ENCODE results near the gene SYT1. TPM values are rescaled to one million over a fixed set of nuclear protein-coding genes. Genes with fewer than 3 reads are reported as not detected.

SYT1 gene
- total RNA-seq, 2 experiments from 2014 or later = not detected

GRCh38 chr12:79048962-79049361, 184.4 kb downstream of the SYT1 start:
- ChIA-PET POLR2A (no interaction called here), CTCF (no interaction called here)

GRCh38 chr12:79053394-79053793, 188.8 kb downstream of the SYT1 start:
- ChIA-PET CTCF (no interaction called here), POLR2A (no interaction called here)

- ChIA-PET POLR2A (no interaction called here), CTCF (no interaction called here)
These were observed 191.5 kb downstream of the SYT1 start for GRCh38 chr12:79055926-79056674.

DNA sequence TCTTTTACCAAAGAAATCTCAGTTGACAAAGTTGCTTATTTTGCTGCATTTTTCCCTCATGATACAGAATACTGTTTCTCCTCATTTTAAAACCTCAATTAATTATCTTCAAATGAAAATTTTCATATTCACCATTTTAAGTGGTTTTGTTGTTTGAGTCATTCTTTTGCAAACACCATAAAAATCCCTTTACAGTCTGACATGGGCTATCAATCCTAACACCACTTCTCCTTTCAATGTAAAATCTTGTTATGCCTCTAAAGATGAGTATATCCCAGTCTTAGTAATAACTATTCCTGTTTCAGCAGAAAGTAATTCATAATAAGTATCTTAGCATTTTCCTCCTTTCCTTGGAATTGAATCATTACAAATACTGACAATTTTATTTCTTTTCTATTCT, 192.2 kb downstream of the SYT1 start:
- CTCF ChIA-PET = no interaction called here
- POLR2A ChIA-PET = no interaction called here

DNA sequence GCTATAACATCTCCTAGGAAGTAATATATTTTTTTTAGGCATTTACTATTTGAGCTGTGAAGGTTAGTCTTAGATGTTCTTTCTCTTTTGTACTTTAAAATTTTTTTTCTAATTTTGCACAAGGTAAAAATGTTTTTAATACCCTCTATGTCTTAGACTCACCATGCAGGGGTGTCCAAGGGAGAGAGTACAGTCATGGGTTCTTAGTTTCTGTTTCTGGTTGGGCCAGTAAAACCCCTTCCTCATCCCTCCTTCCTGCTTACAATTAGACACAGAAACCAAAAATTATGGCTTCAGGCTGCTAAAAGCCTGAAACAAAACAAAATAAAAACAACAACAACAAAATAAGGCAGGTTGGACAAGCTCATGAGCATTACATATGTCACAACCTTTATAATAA, 193.0 kb downstream of the SYT1 start:
- ChIA-PET CTCF (no interaction called here), POLR2A (no interaction called here)

DNA sequence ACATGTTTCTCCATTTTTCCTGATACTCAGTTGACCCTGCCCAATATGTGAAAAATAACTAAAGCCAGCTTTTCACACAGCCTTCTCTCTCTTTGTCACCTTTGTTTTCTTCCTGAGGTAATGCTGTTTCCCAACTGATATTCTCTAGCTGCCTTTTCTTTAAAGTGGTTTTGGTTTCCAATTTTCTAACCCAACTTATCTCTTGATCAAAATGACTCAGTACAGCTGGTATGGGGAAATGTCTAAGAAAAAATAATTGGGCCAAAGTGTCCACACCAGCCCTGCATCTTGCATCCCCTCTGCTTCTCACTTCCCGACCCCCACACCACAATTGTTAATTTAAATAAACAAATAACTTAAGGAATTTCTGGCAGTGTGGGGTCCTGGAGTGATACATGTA, 193.8 kb downstream of the SYT1 start:
- ChIA-PET CTCF (no interaction called here), POLR2A (no interaction called here)

GRCh38 chr12:79059557-79059956, 195.0 kb downstream of the SYT1 start:
- ChIA-PET CTCF (no interaction called here), POLR2A (no interaction called here)

GRCh38 chr12:79063258-79063657, 198.7 kb downstream of the SYT1 start:
- ChIA-PET POLR2A (no interaction called here), CTCF (no interaction called here)

DNA sequence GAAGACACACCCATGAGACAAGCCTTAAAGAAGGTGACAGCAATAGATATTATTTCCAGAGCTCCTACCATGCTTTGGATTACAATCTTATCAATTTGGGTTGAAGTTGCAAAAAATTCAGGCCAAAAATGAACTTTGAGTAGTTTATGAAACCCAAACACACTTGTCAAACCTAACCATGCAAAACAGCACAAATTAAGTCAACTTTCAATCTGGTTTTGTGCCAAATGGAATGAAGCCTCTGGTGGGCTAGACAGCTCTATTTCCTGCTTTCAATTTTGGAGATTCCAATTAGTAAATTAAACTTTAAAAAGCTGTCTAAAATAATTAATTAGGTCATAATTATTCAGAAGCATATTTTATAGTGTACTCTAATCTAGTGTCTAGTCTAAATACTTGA, 203.4 kb downstream of the SYT1 start:
- ChIA-PET POLR2A (no interaction called here), CTCF (no interaction called here)

- POLR2A ChIA-PET = no interaction called here
- CTCF ChIA-PET = no interaction called here
These were observed 204.4 kb downstream of the SYT1 start for GRCh38 chr12:79069009-79069408.

DNA sequence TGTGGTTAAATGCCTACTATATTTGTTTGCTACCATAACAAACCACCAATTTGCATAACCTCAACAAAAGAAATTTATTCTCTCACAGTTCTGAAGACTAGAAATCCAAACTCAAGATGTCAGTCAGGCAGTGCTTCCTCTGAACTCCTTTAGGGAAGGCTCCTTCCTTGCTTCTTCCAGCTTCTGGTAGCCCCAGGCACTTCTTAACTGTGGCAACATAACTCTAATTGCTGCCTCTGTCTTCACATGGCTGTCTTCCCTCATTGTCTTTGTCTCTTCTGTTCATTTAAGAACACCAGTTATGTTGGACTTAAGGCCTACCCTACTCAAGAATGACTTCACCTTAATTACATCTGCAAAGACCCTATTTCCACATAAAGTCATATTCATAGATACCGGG, 206.9 kb downstream of the SYT1 start:
- CTCF ChIA-PET = no interaction called here
- POLR2A ChIA-PET = no interaction called here

DNA sequence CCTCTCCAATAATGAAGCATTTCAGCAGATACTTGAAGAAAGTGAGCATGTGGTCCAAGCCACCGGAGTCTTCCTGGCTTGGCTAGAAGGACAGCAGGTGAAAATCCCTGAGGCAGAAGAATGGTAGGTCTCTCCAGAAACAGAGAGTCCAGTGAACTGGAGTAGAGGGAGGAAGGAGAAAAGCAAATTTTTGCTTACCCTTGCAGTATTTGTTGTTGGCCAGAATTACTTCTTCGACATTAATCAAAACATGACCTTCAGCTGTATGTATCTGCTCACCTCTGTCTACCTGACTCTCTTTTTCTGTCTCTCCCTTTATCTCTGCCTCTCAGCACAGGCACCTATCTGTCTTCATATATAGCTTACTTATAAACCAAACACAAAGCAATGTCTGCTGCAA, 208.9 kb downstream of the SYT1 start:
- ChIA-PET CTCF (no interaction called here), POLR2A (no interaction called here)

DNA sequence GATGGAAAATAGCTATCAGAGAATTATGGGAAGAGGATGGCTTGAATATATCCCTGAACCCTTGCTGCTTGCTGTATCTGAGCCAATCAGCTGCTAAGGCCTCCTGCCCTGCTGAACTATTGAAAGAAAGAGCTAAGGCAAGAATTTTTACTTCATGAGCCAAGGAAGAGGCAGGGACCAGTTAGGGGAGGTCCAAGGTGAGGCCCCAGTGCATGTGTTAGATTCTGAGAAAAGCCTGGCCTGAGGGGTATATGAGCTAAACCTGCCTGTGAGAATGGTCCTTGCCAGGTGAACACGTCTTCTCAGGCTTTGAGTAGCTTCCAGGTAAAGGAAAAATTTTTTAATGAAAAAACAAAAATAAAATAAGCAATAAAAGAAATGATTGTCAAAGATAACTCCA, 218.0 kb downstream of the SYT1 start:
- CTCF ChIA-PET = no interaction called here
- POLR2A ChIA-PET = no interaction called here

DNA sequence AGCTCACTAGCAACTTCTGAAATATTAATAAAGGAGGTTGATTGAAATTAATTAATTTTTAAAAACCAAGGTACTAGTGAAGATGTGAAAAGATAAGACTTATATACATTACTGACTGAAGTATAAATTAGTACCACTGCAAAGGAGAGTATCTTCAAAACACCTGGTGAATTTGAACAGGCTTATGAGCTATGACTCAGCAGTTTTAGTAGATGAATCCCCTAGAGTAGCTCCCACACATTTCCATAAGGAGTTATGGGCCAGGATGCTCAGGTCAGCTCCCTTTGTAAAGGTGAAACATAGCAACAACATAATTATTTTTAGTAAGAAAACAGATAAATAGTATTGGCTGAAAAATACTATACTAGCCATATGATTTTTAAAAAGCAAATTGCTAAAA, 218.6 kb downstream of the SYT1 start:
- POLR2A ChIA-PET = no interaction called here

GRCh38 chr12:79085106-79085682, 220.6 kb downstream of the SYT1 start:
- CTCF ChIA-PET = no interaction called here
- POLR2A ChIA-PET = no interaction called here

More for the DNA sequence above, 218.6 kb downstream of the SYT1 start:
- CTCF ChIA-PET = no interaction called here

DNA sequence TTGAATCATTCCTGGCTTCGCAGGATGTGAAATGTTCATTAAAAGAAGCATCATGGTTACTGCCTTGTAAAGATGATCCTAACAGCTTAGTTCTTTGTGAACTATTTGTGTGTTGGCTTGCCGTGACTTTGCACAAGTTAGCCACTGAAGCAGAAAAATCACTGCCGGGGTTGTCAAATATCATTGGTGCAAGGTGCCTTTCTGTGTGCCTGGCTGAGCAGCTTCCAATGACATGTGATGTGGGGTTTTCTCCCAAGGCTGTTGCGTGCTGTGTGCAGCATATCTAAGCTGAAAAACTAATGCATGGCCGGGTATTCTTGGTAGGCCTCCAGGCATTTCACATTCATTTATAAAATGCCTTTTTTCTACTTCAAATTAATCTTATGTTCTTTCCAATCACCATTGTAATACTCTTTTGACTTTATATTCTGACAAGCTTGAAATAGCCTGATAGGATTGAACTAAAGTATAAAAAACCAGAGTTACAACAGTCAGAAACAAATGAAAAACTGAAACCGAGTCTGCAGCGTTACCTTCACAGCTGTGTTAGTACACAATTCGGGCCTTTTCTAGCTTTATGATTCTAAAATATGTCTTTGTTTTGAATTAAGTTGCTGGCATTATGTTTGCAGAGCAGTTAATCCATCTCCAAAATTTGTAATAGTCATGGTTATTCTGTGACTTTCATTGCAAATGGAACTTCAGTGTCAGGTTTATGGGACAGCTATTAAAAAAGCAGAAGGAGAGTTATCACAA, 222.1 kb downstream of the SYT1 start:
- CTCF ChIA-PET = no interaction called here
- POLR2A ChIA-PET = no interaction called here

- CTCF ChIA-PET = no interaction called here
These were observed 234.0 kb downstream of the SYT1 start for GRCh38 chr12:79098530-79098929.

DNA sequence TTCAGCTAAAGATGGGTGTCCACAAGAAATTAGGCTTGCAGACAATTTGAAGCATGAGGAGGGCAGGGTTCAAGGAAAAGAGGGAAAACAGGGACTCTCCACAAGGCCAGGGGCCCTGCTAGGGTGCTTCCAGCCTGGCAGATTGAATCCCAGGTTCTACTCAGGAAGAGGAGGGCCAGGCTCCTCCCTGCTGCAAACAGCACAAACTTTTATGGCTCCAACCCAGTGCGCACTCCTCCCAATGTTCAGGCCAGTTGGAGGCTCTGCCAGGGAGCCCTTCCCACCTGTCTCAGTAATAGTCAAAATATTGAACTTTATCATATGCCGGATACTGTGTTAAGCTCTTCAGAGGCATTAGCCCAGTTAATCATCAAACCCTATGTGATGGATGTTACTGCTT, 244.4 kb downstream of the SYT1 start:
- ChIA-PET POLR2A (no interaction called here), CTCF (no interaction called here)

More at GRCh38 chr12:79098530-79098929, 234.0 kb downstream of the SYT1 start:
- POLR2A ChIA-PET = no interaction called here

GRCh38 chr12:79114896-79115295, 250.3 kb downstream of the SYT1 start:
- ChIA-PET CTCF (no interaction called here), POLR2A (no interaction called here)

DNA sequence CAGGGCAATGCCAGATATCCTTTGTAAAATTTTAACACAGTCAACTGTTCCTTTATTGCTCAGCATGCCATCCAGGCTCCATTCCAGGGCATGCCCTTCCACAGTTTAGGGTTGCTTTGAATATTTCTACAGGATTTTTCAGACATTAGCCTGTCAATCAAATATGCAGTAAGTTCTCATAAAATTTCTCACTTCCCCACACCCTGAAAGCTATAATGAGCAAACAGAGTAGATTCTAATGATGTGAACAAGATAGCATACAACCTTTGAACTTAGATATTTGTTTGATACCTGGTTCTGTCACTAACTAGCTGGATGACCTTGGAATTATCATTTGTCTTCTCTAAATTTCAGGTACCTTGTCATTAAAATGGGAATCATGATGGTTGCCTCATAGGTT, 251.2 kb downstream of the SYT1 start:
- ChIA-PET CTCF (no interaction called here), POLR2A (no interaction called here)

DNA sequence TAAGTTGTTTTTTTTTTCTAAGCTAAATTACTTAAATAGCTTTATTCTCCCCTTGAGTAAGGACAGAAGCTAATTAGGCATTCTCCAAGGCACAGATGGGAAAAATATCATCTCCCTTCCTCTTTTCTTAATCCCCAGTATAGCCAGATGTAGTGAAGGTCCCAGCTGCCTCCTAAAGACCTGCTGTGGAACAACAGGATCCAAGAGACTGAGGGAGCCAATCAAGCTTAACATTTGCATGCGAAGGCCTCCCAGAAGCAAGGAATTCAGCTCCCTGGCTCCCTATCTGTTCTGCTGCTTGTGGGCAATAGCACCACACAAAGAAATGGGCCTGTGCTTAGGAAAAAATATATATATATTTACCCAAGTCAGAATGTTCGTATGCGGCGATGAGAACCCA, 255.2 kb downstream of the SYT1 start:
- ChIA-PET POLR2A (no interaction called here), CTCF (no interaction called here)

GRCh38 chr12:79121486-79121885, 256.9 kb downstream of the SYT1 start:
- ChIA-PET CTCF (no interaction called here), POLR2A (no interaction called here)
